Measurements from ENCODE around the gene MGAT1. TPM values are rescaled to one million over a fixed set of nuclear protein-coding genes. Genes with fewer than 3 reads are reported as not detected.

MGAT1 gene
- total RNA-seq, 1 experiment from 2014 or later = 72.7 TPM

DNA sequence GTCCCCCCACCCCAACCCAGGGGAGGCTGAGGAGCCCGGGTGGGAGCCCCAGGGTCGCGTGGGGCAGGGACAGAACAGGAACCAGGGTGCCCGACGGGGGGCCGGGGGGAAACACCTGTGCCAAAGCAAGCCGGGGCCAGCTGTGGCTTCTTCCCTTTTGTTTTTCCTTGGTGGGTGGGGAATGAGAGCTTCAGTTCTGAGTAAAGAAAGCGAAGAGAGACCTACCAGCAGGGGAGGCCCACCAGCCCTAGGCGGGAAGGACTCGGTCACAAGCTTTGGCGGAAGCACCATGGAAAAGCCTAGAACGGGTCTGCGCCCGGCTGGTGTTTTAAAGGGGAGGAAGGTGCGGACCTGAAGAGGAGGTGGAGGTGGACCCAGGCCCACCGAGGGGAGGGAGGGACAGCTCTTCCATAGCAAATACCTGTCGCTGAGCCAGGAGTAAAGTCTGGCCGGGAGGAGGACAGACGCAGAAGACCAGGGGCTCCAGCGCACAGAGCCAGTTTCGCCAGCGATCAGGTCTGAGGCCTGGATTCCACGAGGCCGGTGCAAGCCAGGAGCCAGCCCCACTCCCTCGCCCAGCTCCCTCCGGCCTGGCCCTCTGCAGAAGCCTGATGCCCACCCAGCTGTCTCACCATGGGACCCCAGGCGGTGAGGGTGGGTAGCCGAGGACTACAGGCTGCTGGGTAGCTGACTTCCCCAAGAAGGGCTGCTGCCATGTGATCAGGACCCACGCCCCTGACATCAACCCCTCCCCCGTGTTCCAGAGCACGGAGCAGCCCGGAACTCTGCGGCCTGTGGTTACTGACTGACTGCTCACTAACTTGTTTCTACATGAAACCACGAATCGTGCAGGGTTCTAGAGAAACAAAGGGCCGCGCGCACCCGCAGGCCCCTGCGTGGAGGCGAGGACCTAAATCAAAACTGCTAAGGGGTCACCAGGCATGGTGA is 849 bp upstream of the MGAT1 start:
- H3K79me1 ChIP-seq (ENCODE audit: insufficient read depth, low read depth, low read length, poor library complexity, severe bottlenecking) = peaks cover 6% of the 10 kb centered on the region
- no peak overlapping the region for H2AFZ ChIP-seq (ENCODE audit: low read length)
- peak overlapping the region; percentile 84 to 94 (median 87); a peak in 6 of 7 replicates for H3K27ac Mint-ChIP-seq
- no peak overlapping the region for H2BK15ac ChIP-seq (ENCODE audit: low read depth, low read length)
- H3K4me1 ChIP-seq (ENCODE audit: insufficient read depth, low read length) = peaks cover 10% of the 10 kb centered on the region
- H2BK12ac ChIP-seq (ENCODE audit: insufficient read length, low read depth, low read length) = no peak overlapping the region
- H2BK5ac ChIP-seq (ENCODE audit: insufficient read length, low read length) = no peak overlapping the region
- TF ChIP-seq, protein P1, sequence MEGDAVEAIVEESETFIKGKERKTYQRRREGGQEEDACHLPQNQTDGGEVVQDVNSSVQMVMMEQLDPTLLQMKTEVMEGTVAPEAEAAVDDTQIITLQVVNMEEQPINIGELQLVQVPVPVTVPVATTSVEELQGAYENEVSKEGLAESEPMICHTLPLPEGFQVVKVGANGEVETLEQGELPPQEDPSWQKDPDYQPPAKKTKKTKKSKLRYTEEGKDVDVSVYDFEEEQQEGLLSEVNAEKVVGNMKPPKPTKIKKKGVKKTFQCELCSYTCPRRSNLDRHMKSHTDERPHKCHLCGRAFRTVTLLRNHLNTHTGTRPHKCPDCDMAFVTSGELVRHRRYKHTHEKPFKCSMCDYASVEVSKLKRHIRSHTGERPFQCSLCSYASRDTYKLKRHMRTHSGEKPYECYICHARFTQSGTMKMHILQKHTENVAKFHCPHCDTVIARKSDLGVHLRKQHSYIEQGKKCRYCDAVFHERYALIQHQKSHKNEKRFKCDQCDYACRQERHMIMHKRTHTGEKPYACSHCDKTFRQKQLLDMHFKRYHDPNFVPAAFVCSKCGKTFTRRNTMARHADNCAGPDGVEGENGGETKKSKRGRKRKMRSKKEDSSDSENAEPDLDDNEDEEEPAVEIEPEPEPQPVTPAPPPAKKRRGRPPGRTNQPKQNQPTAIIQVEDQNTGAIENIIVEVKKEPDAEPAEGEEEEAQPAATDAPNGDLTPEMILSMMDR (conservative IDR thresholded peaks at IDR 0.05) = peak; percentile 39; the same call in 2 of the 3 replicates
- H3K9ac ChIP-seq (ENCODE audit: extremely low read depth, insufficient read length, low read length) = no peak overlapping the region
- no peak overlapping the region for H3K56ac ChIP-seq (ENCODE audit: insufficient read length, low read depth, low read length)
- H4K20me1 ChIP-seq (ENCODE audit: control insufficient read depth, insufficient read depth, insufficient read length) = no peaks in the 10 kb centered on the region
- H3K27me3 Mint-ChIP-seq (ENCODE audit: low read depth) = no peaks in the 10 kb centered on the region
- H3K4me2 ChIP-seq (ENCODE audit: insufficient read depth, insufficient read length, low read length) = peak overlapping the region; percentile 20
- no peak overlapping the region for H2BK120ac ChIP-seq (ENCODE audit: low read depth, low read length, poor library complexity, severe bottlenecking)
- H3K9me3 ChIP-seq (ENCODE audit: control insufficient read depth, low read depth, low read length) = no peaks in the 10 kb centered on the region
- no peak for DNase-seq
- no peak overlapping the region for H4K91ac ChIP-seq (ENCODE audit: insufficient read length, low read depth, low read length)
- no peak overlapping the region for H2BK20ac ChIP-seq (ENCODE audit: low read depth, low read length, poor library complexity, severe bottlenecking)
- H3K4ac ChIP-seq (ENCODE audit: low read depth, low read length) = no peak overlapping the region
- H3T11ph ChIP-seq (ENCODE audit: low read length) = no peak overlapping the region
- no peak overlapping the region for H2AK5ac ChIP-seq (ENCODE audit: insufficient read length, low read length)
- H3K23me2 ChIP-seq (ENCODE audit: insufficient read length, low read depth, low read length, poor library complexity, severe bottlenecking) = no peaks in the 10 kb centered on the region
- peaks cover 29% of the 10 kb centered on the region; the same call in 1 of the 2 replicates for H3K79me2 ChIP-seq (ENCODE audit: insufficient read depth, low read length)
- no peaks in the 10 kb centered on the region for H3K9me3 Mint-ChIP-seq
- peak overlapping the region; percentile 49 to 72 for H3K4me3 Mint-ChIP-seq
- H3K36me3 Mint-ChIP-seq (ENCODE audit: insufficient read depth in 1 of 3, low read depth in 3 of 3) = peaks cover 4 to 48% (median 28%) of the 10 kb centered on the region in 3 experiments
- no peak overlapping the region for H3K27ac ChIP-seq (ENCODE audit: insufficient read length, low read depth, low read length)
- H3K18ac ChIP-seq (ENCODE audit: insufficient read length, low read depth, low read length) = no peak overlapping the region
- H3K14ac ChIP-seq (ENCODE audit: insufficient read depth, low read length) = peak overlapping the region; percentile 62; the same call in 1 of the 2 replicates
- H3K4me1 Mint-ChIP-seq = peaks cover 61 to 67% of the 10 kb centered on the region in 2 experiments
- no CpG with 5 or more reads among the region's 41 CpGs for WGBS (ENCODE audit: extremely low coverage, insufficient read length, low lambda C conversion rate)
- no peaks in the 10 kb centered on the region for H3K27me3 ChIP-seq (ENCODE audit: insufficient read depth, low read length)
- H4K5ac ChIP-seq (ENCODE audit: insufficient read length, low read depth, low read length) = no peak overlapping the region
- H3K23ac ChIP-seq (ENCODE audit: insufficient read length, low read depth, low read length) = no peak overlapping the region
- no peak overlapping the region for H4K8ac ChIP-seq (replicated peaks; ENCODE audit: insufficient read length, low read depth, low read length)
